WERI-Rb-1 (cell line): Measurements from ENCODE around the gene WDR89.

Experiments
- DNase-seq: peaks from one replicate; pipeline ENCODE4 v3.0.0-alpha.2; 2020
- H3K27ac ChIP-seq: fragments of 250-450 bp; sonication (Bioruptor Pico); 2 replicates; pipeline ENCODE4 v1.5.1; 2020; ENCODE audit warnings: mild to moderate bottlenecking, moderate library complexity
- H3K27me3 ChIP-seq: fragments of 250-450 bp; sonication (Bioruptor Pico); 2 replicates; pipeline ENCODE4 v1.5.1; 2021; ENCODE audit warnings: mild to moderate bottlenecking, low read depth, moderate library complexity; ENCODE audit not compliant: insufficient read depth, severe bottlenecking
- H3K36me3 ChIP-seq: fragments of 250-450 bp; sonication (Bioruptor Pico); 2 replicates; pipeline ENCODE4 v1.5.1; 2020; ENCODE audit warnings: mild to moderate bottlenecking, moderate library complexity
- H3K4me3 ChIP-seq: 2 replicates; pipeline ENCODE4 v1.5.1; 2011; ENCODE audit warnings: low read depth, mild to moderate bottlenecking, control low read depth, low read length
- H3K9me3 ChIP-seq: fragments of 250-450 bp; sonication (Bioruptor Pico); 2 replicates; pipeline ENCODE4 v1.5.1; 2021; ENCODE audit warnings: mild to moderate bottlenecking, moderate library complexity; ENCODE audit not compliant: severe bottlenecking
- TF ChIP-seq, protein P1 (sequence below): IDR thresholded peaks from 2 replicates; pipeline ENCODE4 v1.5.1; 2011; ENCODE audit warnings: low read depth, mild to moderate bottlenecking, control low read depth, inconsistent platforms, low read length

Gene WDR89

DNA sequence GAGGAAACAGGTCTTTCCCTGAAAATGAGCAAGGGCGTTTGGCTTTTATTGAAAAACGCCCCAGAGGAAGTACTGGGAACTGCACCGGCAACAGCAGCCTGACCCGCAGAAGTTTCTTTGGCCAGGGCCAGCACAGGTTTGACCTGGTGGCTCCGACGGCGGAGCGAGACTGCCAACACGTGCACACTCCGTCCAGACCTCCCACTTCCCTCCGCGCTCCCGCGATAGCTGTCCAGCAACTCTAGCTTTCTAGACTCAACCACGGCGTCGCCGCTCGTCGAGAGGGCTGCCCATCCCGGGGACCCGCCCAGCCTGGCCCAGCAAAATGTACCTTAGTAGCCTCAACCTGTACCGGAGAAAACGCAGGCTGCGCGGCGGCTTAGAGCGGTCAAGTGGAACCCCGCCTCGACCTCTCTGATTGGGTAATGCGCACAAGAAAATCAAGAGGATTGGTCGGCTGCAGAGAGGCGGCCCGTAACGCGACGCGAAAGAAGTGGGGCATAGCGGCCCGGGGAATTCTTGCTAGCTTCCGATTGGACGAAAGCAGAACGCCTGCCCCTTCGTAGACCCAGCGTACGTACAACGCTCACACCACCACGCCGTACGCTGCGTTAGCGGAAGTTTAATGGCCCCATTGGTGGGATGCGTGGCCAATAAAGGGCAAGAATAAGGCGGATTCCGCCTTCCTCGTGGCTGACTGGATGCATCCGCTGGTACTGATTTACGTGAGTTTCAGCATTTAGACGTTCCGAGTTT, at the start of gene WDR89:
TSS of gene WDR89 (minus strand) at position 399 of the 756 bp plus-strand sequence. CDS start 41,929 bp downstream, outside the sequence.
- H3K27ac ChIP-seq: peak within 1 kb of the TSS; percentile 92
- TF ChIP-seq, protein P1, sequence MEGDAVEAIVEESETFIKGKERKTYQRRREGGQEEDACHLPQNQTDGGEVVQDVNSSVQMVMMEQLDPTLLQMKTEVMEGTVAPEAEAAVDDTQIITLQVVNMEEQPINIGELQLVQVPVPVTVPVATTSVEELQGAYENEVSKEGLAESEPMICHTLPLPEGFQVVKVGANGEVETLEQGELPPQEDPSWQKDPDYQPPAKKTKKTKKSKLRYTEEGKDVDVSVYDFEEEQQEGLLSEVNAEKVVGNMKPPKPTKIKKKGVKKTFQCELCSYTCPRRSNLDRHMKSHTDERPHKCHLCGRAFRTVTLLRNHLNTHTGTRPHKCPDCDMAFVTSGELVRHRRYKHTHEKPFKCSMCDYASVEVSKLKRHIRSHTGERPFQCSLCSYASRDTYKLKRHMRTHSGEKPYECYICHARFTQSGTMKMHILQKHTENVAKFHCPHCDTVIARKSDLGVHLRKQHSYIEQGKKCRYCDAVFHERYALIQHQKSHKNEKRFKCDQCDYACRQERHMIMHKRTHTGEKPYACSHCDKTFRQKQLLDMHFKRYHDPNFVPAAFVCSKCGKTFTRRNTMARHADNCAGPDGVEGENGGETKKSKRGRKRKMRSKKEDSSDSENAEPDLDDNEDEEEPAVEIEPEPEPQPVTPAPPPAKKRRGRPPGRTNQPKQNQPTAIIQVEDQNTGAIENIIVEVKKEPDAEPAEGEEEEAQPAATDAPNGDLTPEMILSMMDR: peak; percentile 77
- no peaks in the 10 kb centered on the region for H3K27me3 ChIP-seq
- peaks cover 9% of the 10 kb centered on the region for H3K36me3 ChIP-seq
- peak within 1 kb of the TSS; percentile 93 for H3K4me3 ChIP-seq
- peaks cover 7% of the 10 kb centered on the region for H3K9me3 ChIP-seq
- peak; percentile 98 for DNase-seq

DNA sequence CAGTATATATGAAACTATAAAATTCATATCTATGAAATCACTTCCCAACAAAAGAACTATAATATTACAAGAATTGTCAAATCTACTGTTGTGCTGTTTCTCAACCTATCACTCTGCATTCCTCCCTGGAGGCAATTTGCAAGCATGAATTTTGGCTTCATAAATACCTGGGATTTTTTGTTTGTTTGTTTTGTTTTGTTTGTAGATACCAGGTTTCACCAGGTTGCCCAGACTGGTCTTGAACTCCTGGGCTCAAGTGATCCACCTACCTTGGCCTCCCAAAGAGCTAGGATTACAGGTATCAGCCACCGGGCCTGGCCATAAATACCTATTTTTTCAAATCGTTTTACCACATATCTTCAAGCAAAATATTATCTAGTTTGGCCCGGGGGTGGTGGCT, 47.5 kb upstream of the WDR89 start:
- no peak for DNase-seq
- no peaks in the 10 kb centered on the region for H3K27me3 ChIP-seq
- no peak overlapping the region for H3K27ac ChIP-seq
- TF ChIP-seq, protein P1: no peak
- H3K9me3 ChIP-seq: no peaks in the 10 kb centered on the region
- peaks cover 5% of the 10 kb centered on the region for H3K36me3 ChIP-seq
- no peak overlapping the region for H3K4me3 ChIP-seq

DNA sequence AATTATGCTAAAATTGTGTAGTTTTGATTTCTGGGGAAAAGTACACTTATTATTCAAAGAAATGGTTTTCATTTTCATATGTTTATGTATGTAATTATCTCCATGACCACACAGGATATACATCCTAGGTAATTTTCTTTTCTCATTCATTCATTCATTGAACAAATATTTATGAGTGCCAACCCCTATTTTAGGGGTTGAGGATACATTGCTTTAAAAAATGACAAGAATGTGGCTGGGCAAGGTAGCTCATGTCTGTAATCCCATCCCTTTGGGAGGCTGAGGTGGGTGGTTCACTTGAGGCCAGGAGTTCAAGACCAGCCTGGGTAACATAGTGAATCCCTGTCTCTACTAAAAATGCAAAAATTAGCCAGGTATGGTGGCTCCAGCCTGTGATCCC, 45.3 kb upstream of the WDR89 start:
- no peaks in the 10 kb centered on the region for H3K27me3 ChIP-seq
- TF ChIP-seq, protein P1: no peak
- no peaks in the 10 kb centered on the region; the same call in none of the 2 replicates for H3K36me3 ChIP-seq
- H3K9me3 ChIP-seq: no peaks in the 10 kb centered on the region
- no peak for DNase-seq
- H3K4me3 ChIP-seq: no peak overlapping the region
- H3K27ac ChIP-seq: no peak overlapping the region

DNA sequence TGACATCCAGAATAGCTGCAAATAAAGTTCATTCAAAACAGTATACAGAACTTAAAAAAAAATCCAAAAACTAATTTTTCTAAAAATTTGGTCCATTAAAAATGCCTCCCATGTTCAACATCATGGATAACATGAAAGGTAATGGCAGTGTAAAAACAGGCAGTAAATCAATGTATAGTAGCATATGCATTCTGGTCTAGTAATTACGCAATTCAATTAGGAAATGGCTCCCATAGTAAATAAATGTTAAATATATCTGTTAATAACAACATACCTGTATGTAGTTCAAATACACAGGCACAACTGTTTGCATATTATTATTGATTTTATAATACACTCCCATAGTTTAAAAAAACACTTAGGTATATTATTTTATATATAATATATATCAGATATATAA, 43.7 kb upstream of the WDR89 start:
- TF ChIP-seq, protein P1: no peak
- Histone ChIP-seq H3K36me3 (no peaks in the 10 kb centered on the region; the same call in none of the 2 replicates), H3K27me3 (no peaks in the 10 kb centered on the region), H3K27ac (no peak overlapping the region), H3K9me3 (no peaks in the 10 kb centered on the region), H3K4me3 (no peak overlapping the region)
- no peak for DNase-seq

DNA sequence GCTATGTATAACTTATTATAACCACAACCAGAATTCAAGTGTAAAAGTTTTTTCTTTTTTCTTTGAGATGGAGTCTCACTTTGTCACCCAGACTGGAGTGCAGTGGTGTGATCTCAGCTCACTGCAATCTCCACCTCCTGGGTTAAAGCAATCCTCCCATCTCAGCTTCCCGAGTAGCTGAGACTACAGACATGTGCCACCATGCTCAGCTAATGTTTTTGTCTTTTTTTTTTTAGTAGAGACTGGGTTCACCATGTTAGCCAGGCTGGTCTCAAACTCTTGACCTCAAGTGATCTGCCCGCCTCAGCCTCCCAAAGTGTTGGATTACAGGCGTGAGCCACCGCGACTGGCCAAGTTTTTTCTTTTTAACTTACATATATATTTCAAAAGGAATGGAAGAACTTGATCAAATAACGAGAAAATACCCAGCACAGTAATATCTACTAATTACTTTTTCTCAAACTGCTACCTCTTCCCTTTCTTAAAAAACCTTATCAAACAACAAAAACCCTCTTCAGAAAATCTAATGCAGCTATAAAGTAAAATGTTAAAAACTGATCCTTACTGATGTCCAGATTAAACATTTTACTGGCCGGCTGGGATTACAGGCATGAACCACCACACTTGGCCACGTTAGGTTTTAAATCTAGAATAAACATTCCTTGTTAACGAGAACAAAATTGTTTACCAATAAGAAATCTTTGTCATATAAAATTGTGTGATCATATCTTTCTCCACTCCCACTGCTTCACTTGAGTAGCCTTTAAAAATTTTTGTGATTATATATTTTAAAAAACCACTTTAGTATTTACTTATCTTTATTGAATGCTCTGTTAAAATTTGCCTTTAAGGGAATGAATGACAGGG, 41.3 kb upstream of the WDR89 start:
- TF ChIP-seq, protein P1: no peak
- H3K27me3 ChIP-seq: no peaks in the 10 kb centered on the region
- no peaks in the 10 kb centered on the region; the same call in 1 of the 2 replicates for H3K36me3 ChIP-seq
- no peak overlapping the region for H3K27ac ChIP-seq
- no peak overlapping the region for H3K4me3 ChIP-seq
- no peak for DNase-seq
- no peaks in the 10 kb centered on the region for H3K9me3 ChIP-seq
